DND-41 (cell line): ENCODE data around the gene DCTN2.

ENCODE experiments used
- CTCF ChIP-seq: IDR thresholded peaks from 2 replicates; pipeline ENCODE4 v1.5.1; 2012; ENCODE audit warnings: borderline replicate concordance, low read length, moderate library complexity, mild to moderate bottlenecking; ENCODE audit not compliant: poor library complexity, severe bottlenecking; ENCODE audit errors: extremely low read depth
- EZH2 ChIP-seq: IDR thresholded peaks from 3 replicates; pipeline ENCODE4 v1.6.1; 2012; ENCODE audit warnings: borderline replicate concordance, low read depth, mild to moderate bottlenecking, moderate library complexity, low read length, inconsistent platforms; ENCODE audit not compliant: severe bottlenecking

- TF ChIP-seq CTCF (no peak), EZH2 (no peak)
These were observed 11.9 kb upstream of the DCTN2 start for GRCh38 chr12:57558864-57559263.
